Pancreas (tissue), 10 donors: ENCODE data around the gene ITSN1. TPM values are rescaled to one million over a fixed set of nuclear protein-coding genes. Genes with fewer than 3 reads are reported as not detected.

Experiments used
- ATAC-seq, 4 donors: fragments of 200-7000 bp; cut with Tn5 transposase; one replicate each; pipeline versions ENCODE4 v1.8.0 to v1.9.1; 2020; ENCODE audit warnings: mild to moderate bottlenecking in 4 of 4, moderate library complexity in 4 of 4
- DNase-seq, 6 donors: peaks; one replicate each; pipeline ENCODE4 v3.0.0-alpha.2; 2020
- FAIRE-seq: peaks from 2 replicates; lab custom pipeline; 2012; peaks lifted over from hg19 to GRCh38; lab: Jason Lieb, UNC
- H3K27ac ChIP-seq, 4 donors: fragments of 200-600 bp; sonication (generic); 1 replicate in 3 of 4; 2 replicates in 1 of 4; pipeline versions ENCODE4 v1.5.0 to v1.8.0; 2020
- H3K27me3 ChIP-seq, 4 donors: fragments of 200-600 bp; one replicate each; pipeline ENCODE4 v1.8.0; 2021
- H3K36me3 ChIP-seq, 3 donors: fragments of 200-600 bp; sonication (generic) in 1 of 3; one replicate each; pipeline versions ENCODE4 v1.5.0 to v1.8.0; 2020 to 2021
- H3K4me1 ChIP-seq, 3 donors: fragments of 200-600 bp; one replicate each; pipeline ENCODE4 v1.8.0; 2021
- H3K4me3 ChIP-seq, 4 donors: fragments of 200-600 bp; sonication (generic) in 2 of 4; one replicate each; pipeline versions ENCODE4 v1.5.0 to v1.8.0; 2020 to 2021
- H3K9me3 ChIP-seq, 4 donors: fragments of 200-600 bp; one replicate each; pipeline ENCODE4 v1.8.0; 2021
- WGBS, 2 donors: extraction: QIAGEN DNeasy Blood & Tissue Kit; methylation state at CpG; one replicate each; pipeline ENCODE4 v1.1.7; 2013; 5-methylcytosine and 5-hydroxymethylcytosine counted together
- intact Hi-C, 3 donors: fragments of 100-400 bp; cut with DNase I; formaldehyde crosslinking; loops; one replicate each; pipeline versions ENCODE4 v1.11.1 to v1.14.2; 2022
- polyA plus RNA-seq, 2 donors: library from polyadenylated mRNA; stranded (reverse); fragments of 200-250 nt; gene quantifications; one replicate each; pipeline ENCODE4 v1.2.3, GENCODE V29; 2013
- total RNA-seq, 6 donors: library from RNA; stranded (reverse); fragmentation: NEBNext Ultra II Directional in 4 of 6; extraction: Animal tissue kit (Norgen Biotek cat#: 25700) in 4 of 6; gene quantifications; one replicate each; pipeline versions ENCODE4 v1.2.1 to v1.2.4, GENCODE V29; 2021 to 2023
- TF ChIP-seq, protein P1 (sequence below), 4 donors: fragments of 200-600 bp; sonication (generic) in 3 of 4; IDR thresholded peaks; one replicate each; pipeline versions ENCODE4 v1.5.0 to v1.8.0; 2021; ENCODE audit warnings: antibody characterized with exemption in 4 of 4
- donor health status: healthy with polysubstance abuse.
- donor health status: DM: no; HTN: no; CAD: no; lungs with moderate emphysema.
- donor health status: DM: no; HTN: no; CAD: no.
- donor health status: control.
- donor health status: control.
- donor health status: Bipolar disorder and iron deficiency.
- donor health status: DM: yes; HTN: yes; CAD: no.
- donor health status: DM: no; HTN: no; CAD: no.
- donor health status: DM: no; HTN: no; CAD: no.
- donor health status: DM: yes; HTN: yes; CAD: no.

The ITSN1 gene
- total and polyA plus RNA-seq, 8 donors, result 3.5 to 19.4 (median 6.0) TPM

DNA sequence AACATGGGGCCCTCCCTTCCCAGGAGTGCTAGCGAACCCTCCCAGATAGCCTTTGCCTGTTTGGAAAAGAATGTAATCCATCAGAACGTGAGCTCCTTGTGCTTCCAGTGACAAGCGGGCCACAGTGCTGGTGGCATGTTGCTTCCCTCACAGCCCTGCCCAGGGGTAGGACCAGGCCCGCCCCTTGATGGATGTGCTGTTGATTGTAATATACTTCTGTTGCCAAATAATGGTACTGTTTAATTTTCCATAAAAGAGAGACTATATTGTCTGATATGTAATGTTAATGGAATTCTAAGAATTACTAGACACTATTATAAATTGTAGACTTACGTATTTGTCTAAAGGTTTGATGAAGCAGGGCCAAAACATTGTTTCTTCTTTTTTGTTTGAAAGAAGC, 256.9 kb downstream of the ITSN1 start:
- no peak overlapping the region for H3K27ac ChIP-seq
- TF ChIP-seq, protein P1, sequence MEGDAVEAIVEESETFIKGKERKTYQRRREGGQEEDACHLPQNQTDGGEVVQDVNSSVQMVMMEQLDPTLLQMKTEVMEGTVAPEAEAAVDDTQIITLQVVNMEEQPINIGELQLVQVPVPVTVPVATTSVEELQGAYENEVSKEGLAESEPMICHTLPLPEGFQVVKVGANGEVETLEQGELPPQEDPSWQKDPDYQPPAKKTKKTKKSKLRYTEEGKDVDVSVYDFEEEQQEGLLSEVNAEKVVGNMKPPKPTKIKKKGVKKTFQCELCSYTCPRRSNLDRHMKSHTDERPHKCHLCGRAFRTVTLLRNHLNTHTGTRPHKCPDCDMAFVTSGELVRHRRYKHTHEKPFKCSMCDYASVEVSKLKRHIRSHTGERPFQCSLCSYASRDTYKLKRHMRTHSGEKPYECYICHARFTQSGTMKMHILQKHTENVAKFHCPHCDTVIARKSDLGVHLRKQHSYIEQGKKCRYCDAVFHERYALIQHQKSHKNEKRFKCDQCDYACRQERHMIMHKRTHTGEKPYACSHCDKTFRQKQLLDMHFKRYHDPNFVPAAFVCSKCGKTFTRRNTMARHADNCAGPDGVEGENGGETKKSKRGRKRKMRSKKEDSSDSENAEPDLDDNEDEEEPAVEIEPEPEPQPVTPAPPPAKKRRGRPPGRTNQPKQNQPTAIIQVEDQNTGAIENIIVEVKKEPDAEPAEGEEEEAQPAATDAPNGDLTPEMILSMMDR (IDR thresholded peaks at IDR 0.05), result no peak
- FAIRE-seq, result no peak
- no peaks in the 10 kb centered on the region for H3K9me3 ChIP-seq
- DNase-seq, result peak in 2 of 6 donors; percentile 11 to 26
- peaks cover 0 to 8% (median 3%) of the 10 kb centered on the region in 3 donors for H3K36me3 ChIP-seq
- WGBS, 2 donors, result 59 to 67% methylated on average over 5 of the region's 5 CpGs
- no peak overlapping the region for H3K4me3 ChIP-seq
- peak in 2 of 4 donors; percentile 10 to 53 for ATAC-seq
- H3K27me3 ChIP-seq, result no peaks in the 10 kb centered on the region
- peaks cover 0 to 6% (median 0%) of the 10 kb centered on the region in 3 donors for H3K4me1 ChIP-seq
- intact Hi-C loops, result no loop called here

DNA sequence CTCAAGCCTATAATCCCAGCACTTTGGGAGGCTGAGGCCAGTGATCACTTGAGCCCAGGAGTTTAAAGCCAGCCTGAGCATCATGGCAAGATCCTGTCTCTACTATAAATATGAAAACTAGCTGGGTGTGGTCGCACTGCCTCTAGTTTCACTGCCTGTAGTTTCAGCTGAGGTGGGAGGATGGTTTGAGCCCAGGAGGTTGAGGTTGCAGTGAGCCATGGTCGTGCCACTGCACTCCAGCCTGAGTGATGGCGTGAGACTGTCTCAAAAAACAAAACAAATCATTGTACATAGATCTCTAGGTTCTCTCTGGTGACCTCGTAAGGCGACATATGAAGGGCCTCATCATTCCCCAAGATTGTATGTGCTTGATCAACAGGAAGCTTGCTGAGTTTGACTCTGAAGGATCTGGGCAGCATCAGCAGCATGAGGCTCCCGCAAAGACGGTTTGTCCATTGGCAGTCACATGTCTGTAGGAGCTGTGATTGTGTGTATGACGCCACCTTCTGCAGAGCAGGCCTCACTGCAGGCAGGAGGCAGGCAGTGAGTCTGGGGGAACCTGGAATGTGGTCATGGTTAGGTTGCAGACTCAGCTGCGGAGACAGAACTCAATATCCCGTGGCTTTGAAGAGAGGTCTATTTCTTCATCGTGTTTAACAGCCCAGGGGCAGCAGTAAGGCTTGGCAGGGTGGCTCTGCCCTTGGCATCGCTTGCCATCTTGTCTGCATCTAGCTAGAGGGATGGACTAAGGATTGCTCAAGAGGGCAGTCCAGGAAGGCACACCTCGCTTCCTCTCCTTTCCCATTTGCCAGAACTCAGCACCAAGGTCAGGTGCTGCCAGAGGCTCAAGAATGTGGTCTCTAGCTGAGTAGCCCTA, 259.3 kb downstream of the ITSN1 start:
- peak in 3 of 4 donors; percentile 71 to 81 (median 80) for ATAC-seq
- peak in 1 of 6 donors; percentile 21 for DNase-seq
- no peak for FAIRE-seq
- H3K4me1 ChIP-seq, result no peaks in the 10 kb centered on the region
- TF ChIP-seq, protein P1 (IDR thresholded peaks at IDR 0.05), result no peak
- H3K4me3 ChIP-seq, result no peak overlapping the region
- no peaks in the 10 kb centered on the region for H3K27me3 ChIP-seq
- no peak overlapping the region for H3K27ac ChIP-seq
- intact Hi-C loops, result no loop called here
- H3K36me3 ChIP-seq, result peaks cover 0 to 32% (median 11%) of the 10 kb centered on the region in 3 donors
- no peaks in the 10 kb centered on the region for H3K9me3 ChIP-seq
- 73 to 77% methylated on average over 13 of the region's 13 CpGs for WGBS, 2 donors

DNA sequence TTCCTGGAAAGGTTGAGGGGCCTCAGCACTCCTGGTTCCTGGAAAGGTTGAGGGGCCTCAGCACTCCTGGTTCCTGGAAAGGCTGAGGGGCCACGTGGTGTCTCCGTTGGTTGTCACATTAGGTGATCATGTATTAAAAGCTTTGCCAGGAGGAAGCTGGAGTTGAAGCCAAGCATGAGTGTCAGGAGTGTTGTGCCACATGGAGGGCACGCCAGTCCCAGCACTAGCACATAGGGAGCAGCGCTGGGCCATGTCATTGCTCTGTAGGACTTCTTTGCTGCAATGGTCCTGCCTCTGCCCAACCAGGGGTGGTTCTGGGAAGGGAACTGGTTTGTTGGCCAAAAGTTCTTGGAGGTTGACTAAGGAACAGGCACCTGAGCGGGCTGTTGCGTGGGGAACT, 260.0 kb downstream of the ITSN1 start:
- intact Hi-C loops, result no loop called here
- no peak for DNase-seq
- H3K9me3 ChIP-seq, result no peaks in the 10 kb centered on the region
- H3K27me3 ChIP-seq, result no peaks in the 10 kb centered on the region
- H3K4me3 ChIP-seq, result no peak overlapping the region
- FAIRE-seq, result no peak
- peaks cover 0 to 39% (median 16%) of the 10 kb centered on the region in 3 donors for H3K36me3 ChIP-seq
- no peaks in the 10 kb centered on the region for H3K4me1 ChIP-seq
- TF ChIP-seq, protein P1 (IDR thresholded peaks at IDR 0.05), result no peak
- no peak overlapping the region for H3K27ac ChIP-seq
- peak in 2 of 4 donors; percentile 19 to 21 for ATAC-seq
- 89 to 90% methylated on average over 6 of the region's 6 CpGs for WGBS, 2 donors

DNA sequence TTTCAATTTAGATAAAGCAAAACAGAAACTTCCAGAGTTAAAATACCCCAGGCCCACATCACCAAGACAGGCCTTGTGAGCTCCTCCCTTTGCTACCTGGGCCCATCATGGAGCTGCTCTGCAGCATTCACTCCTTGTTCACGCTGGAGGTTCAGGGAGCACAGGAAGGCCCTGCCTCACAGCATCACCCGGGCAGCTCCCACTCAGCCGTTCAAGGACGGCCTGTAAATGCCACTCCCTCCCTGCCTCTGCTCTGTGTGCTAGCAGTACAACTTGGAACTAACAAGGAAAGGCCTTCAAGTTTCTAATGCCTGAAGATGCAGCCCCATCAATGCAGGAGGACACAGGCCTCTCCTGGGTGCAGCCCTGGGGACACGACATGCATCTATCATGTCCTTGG, 261.7 kb downstream of the ITSN1 start:
- intact Hi-C loops, result no loop called here
- no peak overlapping the region for H3K27ac ChIP-seq
- H3K27me3 ChIP-seq, result no peaks in the 10 kb centered on the region
- no peaks in the 10 kb centered on the region for H3K4me1 ChIP-seq
- FAIRE-seq, result no peak
- TF ChIP-seq, protein P1 (IDR thresholded peaks at IDR 0.05), result no peak
- H3K4me3 ChIP-seq, result no peak overlapping the region
- no peak for DNase-seq
- H3K9me3 ChIP-seq, result no peaks in the 10 kb centered on the region
- H3K36me3 ChIP-seq, result peaks cover 0 to 56% (median 31%) of the 10 kb centered on the region in 3 donors
- no peak for ATAC-seq
- 77 to 81% methylated on average over 5 of the region's 5 CpGs for WGBS, 2 donors

DNA sequence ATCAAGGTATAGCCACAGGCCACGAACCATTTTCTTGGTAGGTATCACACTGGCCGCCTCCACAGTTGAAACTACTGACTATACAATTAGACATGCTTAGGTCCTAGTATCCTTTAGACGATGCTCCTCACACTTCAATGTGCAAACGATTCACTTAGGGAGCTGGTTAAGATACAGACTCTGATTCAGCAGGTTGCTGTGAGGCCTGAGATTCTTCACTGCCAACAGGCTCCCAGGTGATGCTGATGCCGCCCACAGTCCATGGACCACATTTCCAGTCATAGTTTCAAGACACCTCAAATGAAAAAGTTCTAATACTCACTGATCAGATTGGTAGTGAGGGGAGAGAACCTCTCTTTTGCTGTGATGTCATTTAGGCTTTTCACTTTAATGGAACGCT, 266.5 kb downstream of the ITSN1 start:
- H3K4me1 ChIP-seq, result no peaks in the 10 kb centered on the region
- TF ChIP-seq, protein P1 (IDR thresholded peaks at IDR 0.05), result no peak
- peaks cover 0 to 73% (median 31%) of the 10 kb centered on the region in 3 donors for H3K36me3 ChIP-seq
- H3K27me3 ChIP-seq, result no peaks in the 10 kb centered on the region
- no peaks in the 10 kb centered on the region for H3K9me3 ChIP-seq
- intact Hi-C loops, result no loop called here
- 72 to 90% methylated on average over 6 of the region's 6 CpGs for WGBS, 2 donors
- FAIRE-seq (no peak), DNase-seq (no peak), ATAC-seq (no peak)
- no peak overlapping the region for H3K4me3 ChIP-seq
- H3K27ac ChIP-seq, result no peak overlapping the region
